ENCODE measurements around the gene DPH2.

The DPH2 gene

DNA sequence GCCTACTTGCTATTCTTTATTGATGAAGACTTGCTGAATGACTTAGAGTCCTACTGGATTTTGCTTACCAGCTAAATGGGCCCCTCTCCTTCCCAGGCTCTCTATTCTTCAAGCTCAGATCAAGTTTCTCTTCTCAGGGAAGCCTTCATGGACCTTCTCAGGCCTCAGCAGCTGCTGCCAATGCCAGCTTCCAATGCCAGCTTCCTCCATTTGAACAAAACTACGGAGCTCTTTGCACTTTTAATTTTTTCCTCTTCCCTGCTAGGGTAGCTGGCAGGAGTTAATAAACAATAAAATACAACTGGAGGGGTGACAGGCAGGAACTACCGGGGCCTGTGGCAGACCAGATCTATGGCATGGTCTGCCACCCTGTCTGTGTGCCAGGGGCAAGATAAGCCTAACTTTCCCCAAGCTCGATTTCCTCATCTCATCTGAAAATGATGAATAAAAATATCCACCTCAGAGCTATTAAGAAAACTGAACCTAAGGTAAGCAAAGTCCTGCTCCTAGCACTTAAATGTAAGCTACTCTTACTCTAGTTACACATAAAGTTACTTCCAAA, 24.1 kb upstream of the DPH2 start:
- no peak for DNase-seq

DNA sequence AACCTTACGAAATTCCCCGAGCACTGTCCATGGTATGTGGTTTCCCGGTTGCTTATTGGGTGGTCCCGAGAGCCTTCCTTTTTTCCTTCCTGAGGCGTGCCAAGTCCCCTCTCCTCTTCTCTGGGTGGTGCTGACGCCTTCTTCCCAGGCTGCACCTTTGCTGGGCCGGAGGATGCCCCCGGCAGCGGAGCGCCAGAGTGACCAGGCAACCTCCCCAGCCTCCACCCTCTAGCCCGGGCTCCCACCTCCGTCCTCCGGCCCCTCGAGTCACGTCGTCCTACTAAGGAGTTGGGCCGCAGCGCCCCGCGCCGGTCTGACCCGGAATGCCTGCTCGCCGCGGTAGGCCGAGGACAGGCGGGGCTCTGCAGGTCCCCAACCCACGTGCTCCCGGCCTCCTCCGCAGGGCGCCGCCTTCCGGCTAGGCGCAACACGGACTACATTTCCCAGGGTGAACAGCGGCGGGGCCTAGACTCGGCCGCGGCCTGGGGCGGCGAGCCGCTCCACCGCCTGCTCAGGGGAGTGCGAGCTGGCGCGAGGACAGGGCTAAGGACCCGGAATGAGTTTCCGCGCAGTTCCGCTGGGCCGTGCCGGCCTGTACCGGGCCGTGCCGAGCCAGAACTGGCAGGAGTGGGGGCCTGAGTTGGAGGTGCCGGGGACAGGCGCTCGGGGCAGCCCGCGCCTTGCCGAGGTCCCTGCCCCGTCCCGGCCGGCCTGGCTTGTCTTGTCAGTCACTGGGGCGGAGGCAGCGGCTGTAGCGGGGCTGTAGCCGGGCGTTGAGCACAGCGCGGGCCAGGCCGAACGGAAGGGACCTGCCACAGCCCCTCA, 23.4 kb upstream of the DPH2 start, which contains the start of gene IPO13:
Gene IPO13 (plus strand): TSS at position 715 of the 825 bp plus-strand sequence. CDS start 651 bp downstream, outside the sequence.
- peak; percentile 86 for DNase-seq

DNA sequence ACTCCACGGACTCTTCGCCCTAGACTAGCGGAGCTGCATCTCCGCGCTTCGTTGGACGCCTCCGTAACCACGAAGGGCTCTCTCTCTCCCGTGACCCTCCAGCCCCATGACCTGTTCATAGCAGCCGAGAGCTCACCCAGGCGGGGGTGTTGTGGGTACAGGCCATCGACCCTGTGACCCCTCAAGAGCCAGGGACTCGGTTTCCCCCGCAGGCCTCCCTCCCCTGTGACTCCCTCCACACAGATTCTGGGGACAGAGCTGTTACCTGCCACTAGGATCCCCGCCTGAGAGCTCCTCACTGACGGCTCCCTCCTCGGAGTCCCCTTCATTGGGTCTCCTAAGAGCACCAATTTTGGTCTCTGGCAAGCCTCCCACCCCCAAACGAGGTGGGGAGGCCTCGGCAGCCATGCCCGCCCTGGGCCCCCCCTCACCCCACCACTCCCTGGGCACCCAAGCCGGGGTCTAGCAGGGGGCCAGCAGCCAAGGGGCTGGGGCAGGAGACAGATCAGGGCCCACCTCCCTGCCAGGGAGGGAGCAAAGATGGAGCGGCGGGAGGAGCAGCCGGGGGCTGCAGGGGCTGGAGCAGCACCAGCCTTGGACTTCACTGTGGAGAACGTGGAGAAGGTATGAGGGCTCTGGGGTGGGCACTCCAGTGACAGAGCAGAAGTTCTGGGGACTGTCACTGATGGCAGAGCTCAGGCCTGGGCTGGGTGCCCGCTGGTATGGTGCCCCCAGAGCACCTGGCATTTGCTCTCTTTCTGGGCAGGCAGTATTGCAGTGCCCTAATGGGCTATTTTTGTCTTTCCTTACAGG, 22.5 kb upstream of the DPH2 start:
- DNase-seq, result no peak

DNA sequence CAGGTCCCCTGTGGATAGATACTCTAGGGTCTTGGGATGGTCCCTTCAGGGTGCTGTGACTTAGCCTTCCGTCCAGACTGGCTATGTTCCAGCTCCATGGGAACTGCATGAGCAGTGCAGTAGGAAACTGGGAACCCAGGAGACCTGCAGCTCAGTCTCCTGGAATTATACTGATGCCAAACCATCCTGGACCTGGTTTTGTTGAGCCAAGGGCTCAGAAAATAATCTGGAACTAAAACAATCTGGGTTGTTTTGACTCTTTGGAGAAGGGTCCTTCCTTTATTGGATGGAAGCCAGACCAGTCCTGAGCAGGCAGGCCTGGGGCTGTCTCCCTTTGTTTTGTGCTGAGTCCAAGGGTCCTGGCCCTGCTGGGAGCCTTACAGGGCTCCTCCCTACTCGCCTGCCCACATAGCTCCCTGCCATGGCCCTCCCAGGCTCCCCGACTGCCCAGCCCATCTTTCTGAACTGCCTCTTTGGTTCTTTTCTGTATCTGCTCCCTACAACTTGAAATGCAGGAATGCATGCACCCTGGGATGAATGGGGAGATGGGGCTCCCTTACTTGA, 21.9 kb upstream of the DPH2 start:
- no peak for DNase-seq

DNA sequence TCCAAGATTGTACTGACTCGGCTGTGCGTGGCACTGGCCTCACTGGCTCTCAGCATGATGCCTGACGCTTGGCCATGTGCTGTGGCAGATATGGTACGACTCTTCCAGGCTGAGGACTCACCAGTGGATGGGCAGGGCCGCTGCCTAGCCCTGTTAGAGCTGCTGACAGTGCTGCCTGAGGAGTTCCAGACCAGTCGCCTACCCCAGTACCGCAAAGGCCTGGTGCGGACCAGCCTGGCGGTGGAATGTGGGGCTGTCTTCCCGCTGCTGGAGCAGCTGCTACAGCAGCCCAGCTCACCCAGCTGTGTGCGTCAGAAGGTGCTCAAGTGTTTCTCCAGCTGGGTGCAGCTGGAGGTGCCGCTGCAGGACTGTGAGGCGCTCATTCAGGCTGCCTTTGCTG, 20.1 kb upstream of the DPH2 start:
- DNase-seq, result no peak

DNA sequence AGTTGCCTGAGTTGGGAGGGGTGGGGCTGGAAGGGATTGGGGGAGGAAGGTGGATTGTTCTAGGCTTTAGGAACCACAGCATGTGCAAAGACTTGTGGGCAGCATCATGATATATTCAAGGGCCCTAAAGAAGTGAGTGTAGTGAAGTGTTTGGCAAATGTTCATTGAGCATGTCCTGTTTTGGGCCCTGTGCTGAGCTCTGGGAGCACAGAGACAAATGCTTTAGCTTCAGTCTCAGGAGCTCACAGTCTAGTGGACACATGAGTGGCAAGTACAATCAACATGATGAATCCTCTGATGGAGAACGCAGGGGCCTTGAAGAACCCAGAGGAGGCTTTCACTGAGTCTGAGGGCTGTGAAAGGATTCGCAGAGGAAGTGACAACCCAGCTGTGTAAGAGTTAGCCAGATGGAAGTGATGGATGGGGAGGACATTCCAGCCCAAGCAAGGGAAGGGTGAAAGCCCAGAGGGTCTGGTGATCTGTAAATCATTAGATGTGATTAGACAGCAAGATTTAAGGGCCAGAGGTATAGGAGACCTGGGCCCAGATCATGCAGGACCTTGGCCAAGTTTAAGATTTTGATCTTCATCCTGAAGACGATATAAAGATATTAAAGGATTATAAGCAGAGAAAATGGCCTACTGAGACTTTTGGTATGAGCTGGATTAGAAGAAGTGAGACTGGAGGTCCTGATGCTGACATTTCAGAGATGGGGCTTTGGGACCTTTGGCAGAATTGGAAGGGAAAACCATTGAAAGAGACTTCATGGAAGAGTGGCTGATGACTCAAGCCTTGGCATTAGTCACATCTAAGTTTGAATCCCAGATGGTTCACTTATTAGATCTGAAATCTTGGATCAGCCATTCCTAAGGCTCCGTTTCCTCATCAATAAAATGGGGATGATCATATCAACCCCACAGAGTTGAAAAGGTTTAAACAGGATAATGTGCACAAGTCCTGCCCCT, 18.5 kb upstream of the DPH2 start:
- no peak for DNase-seq

DNA sequence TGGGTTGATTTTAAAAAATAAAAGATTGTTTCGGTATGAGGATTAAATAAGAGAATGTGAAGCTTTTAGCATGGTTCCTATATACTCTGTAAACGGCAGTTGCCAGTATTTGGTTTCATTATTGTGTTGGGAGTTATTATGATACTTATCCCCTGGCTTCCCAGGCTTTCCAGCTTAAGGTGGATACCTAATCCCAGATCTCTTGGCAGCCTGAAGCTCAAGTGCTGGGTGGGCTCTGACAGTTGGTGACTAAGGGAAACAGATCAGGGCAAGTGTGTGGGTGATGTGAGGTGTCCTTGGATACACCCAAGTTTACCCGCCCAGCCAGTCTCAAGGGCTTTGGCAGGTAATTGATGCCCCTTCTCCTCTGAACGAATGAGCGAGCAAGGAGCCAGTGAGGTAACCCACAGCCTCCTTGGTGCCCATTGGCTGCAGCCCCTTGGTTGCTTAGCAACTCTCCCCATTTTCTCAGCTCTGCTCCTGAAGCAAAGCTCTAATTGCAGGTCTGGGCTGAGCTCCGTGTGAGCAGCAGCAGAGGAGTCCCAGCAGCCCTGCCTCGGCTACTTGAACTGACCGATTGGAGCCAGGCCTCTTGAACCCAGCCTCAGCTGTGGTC, 17.0 kb upstream of the DPH2 start:
- no peak for DNase-seq

DNA sequence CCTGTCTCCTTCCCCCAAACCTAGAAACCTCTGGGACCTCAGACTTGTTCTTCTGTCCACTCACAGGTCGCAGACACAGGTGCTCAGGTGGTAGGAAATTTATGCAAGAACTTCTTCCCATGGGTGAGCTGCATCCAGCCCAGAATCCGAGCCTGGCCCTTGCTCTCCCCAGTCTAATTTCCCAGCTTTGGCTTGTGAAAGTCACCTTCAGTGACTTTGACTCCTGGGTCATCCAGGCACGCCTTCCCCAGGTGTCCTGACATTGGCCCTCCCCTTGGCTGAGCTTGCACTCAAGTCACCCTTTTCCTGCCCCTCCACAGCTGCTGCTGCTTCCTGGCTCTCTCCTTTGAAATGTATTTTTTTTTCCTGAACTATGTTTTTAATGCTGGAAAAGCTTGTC, 16.4 kb upstream of the DPH2 start:
- no peak for DNase-seq

DNA sequence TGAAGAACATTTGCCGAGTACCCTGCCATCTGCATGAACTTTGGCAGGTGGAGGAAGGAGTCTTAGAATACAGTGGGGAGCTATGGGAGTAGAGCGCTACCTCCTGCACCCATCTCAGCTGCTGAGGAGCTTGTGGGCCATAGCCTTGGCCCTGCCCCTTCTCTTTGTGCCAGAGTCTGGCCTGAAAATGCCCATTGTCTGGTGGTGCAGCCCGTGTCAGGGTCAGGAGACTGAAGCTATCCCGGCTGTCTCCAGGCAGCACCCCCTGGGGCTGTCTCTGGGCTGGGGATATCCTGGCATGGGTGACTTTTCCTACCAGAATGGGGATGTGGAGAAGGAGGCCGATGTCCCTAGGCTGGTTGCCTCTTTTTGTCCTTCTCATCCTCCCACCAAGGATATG, 15.8 kb upstream of the DPH2 start:
- DNase-seq, result no peak

DNA sequence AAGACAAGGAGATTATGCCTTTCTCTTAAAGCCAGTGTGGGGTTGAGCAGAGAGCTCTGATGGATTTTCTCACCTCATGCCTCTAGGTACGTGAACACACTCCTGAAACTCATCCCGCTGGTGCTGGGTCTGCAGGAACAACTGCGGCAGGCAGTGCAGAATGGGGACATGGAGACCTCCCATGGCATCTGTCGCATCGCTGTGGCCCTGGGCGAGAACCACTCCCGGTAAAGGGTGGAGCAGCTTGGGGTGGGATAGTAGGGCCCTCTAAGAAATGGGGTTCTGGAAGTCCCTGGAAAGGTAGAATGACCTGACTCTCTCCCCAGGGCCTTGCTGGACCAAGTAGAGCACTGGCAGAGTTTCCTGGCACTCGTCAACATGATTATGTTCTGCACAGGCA, 13.6 kb upstream of the DPH2 start:
- DNase-seq, result no peak

DNA sequence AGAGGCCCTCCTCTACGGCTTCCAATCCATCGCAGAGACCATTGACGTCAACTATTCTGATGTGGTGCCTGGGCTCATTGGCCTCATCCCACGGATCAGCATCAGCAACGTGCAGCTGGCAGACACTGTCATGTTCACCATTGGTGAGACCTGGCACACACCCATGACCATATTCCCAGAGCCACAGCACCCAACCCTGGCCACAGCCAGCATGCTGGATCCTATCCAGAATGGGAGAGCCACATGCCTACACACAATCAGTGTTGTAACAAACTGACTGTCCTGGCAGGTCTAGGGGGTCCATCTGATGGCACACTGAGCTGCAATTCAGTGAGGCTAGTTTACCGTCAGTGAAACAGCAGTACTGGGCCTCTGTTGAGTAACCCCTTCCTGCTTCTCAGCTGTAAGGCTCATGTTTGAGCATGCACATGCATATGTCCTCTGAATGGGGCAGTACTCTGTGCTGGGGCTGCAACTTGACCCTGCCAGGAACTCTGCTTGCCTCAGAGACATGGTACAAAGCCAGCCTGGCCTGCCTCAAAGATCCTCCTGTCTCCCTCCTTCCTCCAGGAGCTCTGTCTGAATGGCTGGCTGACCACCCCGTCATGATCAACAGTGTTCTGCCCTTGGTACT, 12.3 kb upstream of the DPH2 start:
- no peak for DNase-seq

DNA sequence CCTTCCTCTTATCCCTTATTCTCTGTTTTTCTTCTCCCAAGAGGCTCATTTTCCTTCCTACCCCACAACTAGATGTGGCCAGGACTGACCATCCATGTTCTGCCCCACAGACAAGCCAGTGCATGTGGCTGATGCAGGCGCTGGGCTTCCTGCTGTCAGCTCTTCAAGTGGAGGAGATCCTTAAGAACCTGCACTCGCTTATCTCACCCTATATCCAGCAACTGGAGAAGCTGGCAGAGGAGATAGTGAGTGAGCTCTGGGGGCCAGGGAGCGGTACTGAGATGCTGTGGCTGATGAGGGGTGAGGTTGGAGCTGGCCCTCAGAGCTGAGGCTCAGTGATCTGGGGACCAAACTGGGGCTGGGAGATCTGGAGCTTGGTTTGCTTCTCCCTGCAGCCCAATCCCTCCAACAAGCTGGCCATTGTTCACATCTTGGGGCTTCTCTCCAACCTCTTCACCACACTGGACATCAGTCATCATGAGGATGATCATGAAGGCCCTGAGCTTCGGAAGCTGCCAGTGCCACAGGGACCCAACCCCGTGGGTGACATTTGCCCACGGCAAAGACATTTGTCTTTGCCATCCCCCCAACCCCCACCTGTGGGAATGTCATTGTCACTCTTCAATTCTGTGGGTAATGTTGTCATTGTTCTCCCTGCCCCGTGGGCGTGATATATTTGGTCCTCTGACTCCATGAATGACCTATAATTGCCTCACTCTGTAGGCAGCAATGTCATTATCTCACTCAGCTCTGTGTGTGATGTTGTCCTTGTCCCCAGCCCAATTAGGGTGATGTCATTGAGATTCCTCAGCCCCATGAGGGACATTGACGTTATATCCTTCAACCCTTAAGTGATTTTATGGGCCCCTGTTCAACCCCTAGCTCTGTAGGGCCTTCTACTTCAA, 11.2 kb upstream of the DPH2 start:
- no peak for DNase-seq

DNA sequence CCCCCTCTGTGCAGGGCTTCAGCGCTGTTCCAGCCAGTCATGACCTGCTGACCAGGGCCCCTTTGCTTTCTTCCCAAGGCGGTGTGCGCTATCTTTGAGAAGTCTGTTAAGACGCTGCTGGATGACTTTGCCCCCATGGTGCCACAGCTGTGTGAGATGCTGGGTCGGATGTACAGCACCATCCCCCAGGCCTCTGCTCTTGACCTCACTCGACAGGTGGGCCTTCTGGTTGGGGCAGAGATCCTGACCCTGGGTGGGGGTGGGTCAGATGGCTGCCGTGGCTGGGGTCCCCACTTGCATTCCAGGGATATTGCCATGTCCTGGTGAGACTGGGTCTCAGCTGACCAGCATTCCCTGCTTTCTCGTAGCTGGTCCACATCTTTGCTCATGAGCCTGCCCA, 9.0 kb upstream of the DPH2 start:
- DNase-seq, result no peak

DNA sequence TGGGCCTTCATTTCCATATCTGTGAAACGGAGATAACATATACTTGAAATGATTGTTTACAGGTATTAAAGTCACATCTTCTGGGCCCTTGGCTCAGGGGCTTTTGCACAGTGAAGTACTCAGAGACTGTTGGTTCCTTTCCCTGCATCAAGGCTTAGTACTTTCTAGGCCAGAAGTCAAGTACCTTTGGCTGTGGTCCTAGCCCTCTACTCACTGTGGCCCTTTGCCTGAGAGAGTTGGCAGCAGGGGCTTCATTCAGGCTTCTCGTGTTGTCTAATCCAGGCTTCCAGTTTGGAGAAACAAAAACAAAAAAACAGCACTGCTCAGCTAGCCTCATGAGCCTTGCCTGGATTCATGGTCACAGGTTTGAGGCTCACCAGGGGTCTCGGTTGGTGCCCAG, 8.1 kb upstream of the DPH2 start:
- DNase-seq, result no peak

DNA sequence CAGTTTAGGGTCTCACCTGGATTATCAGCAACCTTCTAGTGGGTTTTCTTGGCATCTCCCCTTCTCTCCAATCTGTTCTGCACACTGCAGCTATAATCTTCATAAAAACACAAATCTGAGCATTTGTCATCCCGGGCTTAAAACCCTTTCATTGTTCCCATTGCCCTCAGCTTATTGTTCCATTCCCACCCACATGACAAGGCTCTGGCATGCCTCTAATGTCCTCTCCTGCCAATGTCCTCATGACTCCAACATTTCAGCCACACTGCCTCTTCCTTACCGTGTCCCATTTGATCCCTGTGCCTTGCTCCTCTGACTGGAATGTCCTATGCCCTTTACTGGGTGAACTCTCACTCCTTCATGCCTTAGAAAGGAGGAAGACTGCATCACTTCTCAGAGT, 7.5 kb upstream of the DPH2 start:
- no peak for DNase-seq

DNA sequence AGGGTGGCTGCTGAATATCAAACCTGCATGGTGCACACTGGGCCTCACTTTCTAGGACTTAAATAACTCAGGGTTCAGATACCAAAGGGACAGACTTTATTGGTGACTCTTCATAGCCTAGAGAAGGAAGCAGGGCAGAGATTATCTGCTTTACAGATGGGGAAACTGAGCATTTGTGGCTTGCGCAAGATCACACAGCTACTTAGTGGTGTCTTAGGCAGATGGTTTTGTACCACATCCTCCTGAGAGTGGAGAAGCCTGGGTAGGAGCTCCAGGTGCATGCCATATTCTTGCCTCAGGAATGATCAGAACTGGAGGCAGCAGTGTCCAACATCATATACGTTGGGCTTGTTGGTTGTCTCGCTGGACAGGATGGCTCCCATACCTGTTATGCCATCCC, 6.8 kb upstream of the DPH2 start:
- DNase-seq, result no peak

DNA sequence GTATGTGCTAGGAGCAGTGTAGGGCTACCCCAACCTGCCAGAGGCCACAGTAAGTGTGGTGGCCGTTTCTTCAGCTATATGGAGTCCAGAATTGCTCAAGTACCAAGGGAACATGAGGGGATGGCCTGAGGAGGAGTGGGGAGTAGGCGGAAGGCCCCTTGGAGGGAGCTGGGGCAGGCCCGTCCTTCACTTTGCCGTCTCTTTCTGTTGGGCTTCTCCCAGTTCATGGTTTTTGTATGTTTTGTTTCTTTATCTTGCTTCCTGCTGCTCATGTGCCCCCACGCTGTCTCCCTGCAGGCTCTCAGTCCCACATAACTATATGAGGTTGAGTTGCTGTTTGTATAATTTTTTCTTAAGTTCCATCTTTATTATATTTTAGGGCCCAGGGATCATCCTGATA, 5.9 kb upstream of the DPH2 start:
- no peak for DNase-seq

DNA sequence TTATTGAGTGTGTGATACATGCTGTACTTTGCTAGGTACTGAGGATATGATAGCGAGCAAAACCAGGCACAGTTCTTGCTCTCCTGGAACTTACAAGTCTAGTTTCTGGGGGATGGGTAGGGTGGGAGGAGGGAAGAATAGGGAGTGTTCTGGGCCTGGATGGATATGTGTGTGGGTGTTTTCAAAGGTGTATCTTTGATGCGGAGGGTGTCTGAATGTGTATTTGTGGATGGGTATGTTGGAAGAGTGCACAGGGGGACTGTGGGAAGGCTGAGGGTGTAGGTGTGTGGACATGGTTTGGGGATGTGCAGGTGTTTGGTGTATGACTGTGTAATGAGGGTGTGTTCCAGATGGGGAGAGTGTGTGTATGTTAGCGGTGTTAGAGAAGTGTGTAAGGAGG, 4.5 kb upstream of the DPH2 start:
- no peak for DNase-seq

DNA sequence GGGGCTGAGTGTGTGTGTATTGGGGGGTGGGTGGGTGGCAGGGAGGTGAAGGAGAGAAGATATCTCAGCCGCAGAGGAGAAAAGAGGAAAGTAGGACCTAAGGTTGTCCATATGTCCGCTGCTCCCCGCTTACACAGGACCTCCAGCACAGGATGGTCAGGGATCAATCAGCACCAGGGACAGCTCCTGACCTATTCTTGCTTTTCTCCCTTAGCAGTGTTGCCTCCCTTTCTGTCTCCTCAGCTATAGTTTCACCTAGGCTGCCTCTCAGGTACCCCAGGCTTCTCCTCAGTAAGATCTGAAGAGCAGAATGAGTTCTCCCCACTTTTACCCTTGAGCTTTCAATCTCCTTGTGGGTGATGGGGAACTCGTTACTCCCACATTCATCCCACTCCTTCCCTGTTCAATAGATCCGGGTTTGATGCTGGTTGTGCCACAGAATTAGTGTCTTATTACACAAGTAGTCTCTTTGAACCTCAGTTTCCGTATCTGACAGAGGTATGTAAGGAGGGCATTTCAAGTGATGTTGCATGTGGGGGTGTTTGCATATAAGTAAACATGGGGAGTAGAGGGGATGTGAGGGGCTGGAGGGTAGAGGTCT, 1.4 kb upstream of the DPH2 start:
- DNase-seq, result no peak

DNA sequence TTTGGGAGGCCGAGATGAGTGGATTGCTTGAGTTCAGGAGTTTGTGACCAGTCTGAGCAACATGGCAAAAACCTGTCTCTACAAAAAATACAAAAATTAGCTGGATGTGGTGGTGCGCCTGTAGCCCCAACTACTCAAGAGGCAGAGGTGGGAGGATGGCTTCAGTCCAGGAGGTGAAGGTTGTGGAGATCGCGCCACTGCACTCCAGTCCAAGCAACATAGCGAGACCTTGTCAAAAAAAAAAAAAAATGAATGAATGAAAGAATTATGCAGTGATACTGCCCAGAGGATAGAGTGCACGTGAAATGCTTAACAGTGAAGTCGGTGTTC, 429 bp upstream of the DPH2 start:
- no peak for DNase-seq

All from effector CD8-positive, alpha-beta T cell (primary cell).